ENCODE results near the gene EP300. TPM values are rescaled to one million over a fixed set of nuclear protein-coding genes. Genes with fewer than 3 reads are reported as not detected.
A peak's percentile ranks its signal among the peaks of the same experiment; 100 is the strongest.

The EP300 gene
- total and polyA plus RNA-seq, 10 donors, result 3.9 to 196 (median 113) TPM

DNA sequence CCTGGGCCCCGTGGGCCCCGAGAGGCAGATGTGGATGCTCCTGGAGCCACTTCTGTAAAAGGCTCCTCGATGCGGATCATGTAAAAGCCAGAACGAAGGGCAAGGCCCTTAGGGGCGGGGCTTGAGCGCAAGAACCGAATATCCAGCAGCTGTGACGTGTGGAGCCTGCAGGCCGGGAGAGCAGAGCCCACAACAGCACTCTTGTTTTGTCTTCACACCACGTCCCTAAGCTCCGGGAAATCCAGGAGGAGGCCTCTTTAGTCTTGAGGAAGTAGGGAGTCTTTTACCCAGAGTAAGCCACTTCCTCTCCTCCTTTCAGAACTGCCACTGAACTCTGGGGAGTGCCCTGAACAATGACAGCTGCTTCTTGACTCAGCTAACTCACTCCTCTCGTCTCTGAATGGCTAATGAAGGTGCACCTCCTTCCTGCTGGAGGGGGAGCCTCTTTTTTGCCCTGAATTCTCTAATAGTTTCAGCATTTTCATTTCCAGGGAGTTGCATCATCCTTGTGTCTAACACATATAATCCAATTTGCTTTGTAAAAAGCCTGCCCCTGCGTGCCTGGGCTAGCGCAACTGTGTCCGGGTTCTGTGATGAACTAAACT is 125.3 kb downstream of the EP300 start:
- H3K36me3 ChIP-seq, result peaks cover 4 to 85% (median 51%) of the 10 kb centered on the region in 6 donors
- H3K4me1 ChIP-seq, result peaks cover 12 to 29% (median 19%) of the 10 kb centered on the region in 6 donors
- H3K9me3 ChIP-seq, result no peaks in the 10 kb centered on the region
- peak overlapping the region in 3 of 8 donors; percentile 7 to 37 (median 21) for H3K4me3 ChIP-seq
- DNase-seq, result no peak
- no peaks in the 10 kb centered on the region for H3K27me3 ChIP-seq (replicated peaks in 1 of 7)
- WGBS, 5 donors, result 19 to 34% (median 22%) methylated on average over 6 to 16 of the region's 16 CpGs
- peak overlapping the region in 7 of 8 donors; percentile 50 to 81 (median 73) for H3K27ac ChIP-seq
- intact Hi-C loops (cut with DNase I; ENCODE audit: low total_unique reads), result no loop called here
- TF ChIP-seq, protein P1, sequence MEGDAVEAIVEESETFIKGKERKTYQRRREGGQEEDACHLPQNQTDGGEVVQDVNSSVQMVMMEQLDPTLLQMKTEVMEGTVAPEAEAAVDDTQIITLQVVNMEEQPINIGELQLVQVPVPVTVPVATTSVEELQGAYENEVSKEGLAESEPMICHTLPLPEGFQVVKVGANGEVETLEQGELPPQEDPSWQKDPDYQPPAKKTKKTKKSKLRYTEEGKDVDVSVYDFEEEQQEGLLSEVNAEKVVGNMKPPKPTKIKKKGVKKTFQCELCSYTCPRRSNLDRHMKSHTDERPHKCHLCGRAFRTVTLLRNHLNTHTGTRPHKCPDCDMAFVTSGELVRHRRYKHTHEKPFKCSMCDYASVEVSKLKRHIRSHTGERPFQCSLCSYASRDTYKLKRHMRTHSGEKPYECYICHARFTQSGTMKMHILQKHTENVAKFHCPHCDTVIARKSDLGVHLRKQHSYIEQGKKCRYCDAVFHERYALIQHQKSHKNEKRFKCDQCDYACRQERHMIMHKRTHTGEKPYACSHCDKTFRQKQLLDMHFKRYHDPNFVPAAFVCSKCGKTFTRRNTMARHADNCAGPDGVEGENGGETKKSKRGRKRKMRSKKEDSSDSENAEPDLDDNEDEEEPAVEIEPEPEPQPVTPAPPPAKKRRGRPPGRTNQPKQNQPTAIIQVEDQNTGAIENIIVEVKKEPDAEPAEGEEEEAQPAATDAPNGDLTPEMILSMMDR (IDR thresholded peaks at IDR 0.05 in 8 of 11, conservative IDR thresholded peaks at IDR 0.05 in 3 of 11), result no peak
- TF ChIP-seq POLR2A (IDR thresholded peaks at IDR 0.05), result no peak
- peak; percentile 17 to 60 (median 55) for TF ChIP-seq POLR2AphosphoS5 (IDR thresholded peaks at IDR 0.05)

DNA sequence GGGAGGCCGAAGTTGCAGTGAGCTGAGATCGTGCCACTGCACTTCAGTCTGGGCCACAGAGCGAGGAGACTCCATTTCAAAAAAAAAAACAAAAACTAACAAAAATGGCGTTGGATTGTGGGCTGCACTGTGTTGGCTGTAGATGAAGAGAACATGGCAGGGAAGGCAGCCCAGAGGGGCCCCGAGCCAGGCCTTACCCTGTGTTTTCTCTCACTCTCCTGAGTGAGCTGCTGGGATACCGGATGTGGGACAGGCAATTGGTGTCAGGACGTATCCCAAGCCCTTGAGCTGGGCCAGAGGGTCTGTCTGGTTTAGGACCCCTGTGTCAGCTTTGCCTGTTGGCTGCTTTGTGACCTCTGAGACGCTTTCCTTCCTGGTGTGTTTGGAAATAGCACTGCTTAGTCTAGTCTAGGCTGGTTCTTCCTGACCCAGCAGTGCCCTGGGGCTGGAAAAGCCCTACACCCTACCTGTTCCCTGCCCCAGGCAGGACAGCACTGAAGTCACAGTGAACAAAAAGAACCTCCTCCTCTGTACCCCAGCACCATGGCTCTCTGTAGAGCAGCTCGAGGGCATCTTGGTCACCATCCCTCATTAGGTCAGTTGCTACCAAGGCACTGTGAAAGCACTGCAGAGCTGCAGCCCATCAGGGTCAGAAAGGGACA is 130.6 kb downstream of the EP300 start:
- H3K9me3 ChIP-seq, result no peaks in the 10 kb centered on the region
- peaks cover under 1 to 5% (median 4%) of the 10 kb centered on the region in 6 donors for H3K4me1 ChIP-seq
- no peak overlapping the region for H3K27ac ChIP-seq
- peaks cover 11 to 98% (median 87%) of the 10 kb centered on the region in 6 donors for H3K36me3 ChIP-seq
- H3K27me3 ChIP-seq (replicated peaks in 1 of 7), result no peaks in the 10 kb centered on the region
- 83 to 91% (median 90%) methylated on average over 7 to 9 of the region's 9 CpGs for WGBS, 5 donors
- TF ChIP-seq POLR2AphosphoS5 (IDR thresholded peaks at IDR 0.05) (no peak), POLR2A (IDR thresholded peaks at IDR 0.05) (no peak)
- TF ChIP-seq, protein P1 (IDR thresholded peaks at IDR 0.05 in 8 of 11, conservative IDR thresholded peaks at IDR 0.05 in 3 of 11), result no peak
- no peak for DNase-seq
- intact Hi-C loops (cut with DNase I; ENCODE audit: low total_unique reads), result no loop called here
- no peak overlapping the region for H3K4me3 ChIP-seq

DNA sequence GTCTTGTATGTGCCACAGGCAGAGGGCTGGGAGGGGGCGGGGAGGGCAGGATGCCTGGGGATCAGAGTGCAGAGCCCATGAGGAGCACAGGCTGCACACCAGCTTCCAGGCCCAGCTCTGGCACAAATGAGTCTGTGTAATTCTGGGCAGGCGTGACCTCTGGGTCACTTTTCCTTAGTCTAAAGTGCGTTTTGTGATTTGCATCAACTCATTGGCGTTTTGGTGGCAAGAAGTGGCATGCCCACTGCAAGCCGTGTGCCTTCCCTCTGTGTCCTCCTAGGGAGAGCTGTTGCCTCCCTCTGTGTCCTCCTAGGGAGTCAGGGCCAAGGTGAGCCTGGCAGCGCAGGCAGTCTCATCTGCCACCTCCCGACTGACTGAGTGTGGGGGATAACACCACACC is 131.1 kb downstream of the EP300 start:
- WGBS, 5 donors, result 88 to 96% (median 92%) methylated on average over 5 to 7 of the region's 7 CpGs

More for the DNA sequence above, 131.1 kb downstream of the EP300 start:
- H3K9me3 ChIP-seq, result no peaks in the 10 kb centered on the region
- no peaks in the 10 kb centered on the region for H3K4me1 ChIP-seq
- peaks cover 13 to 100% (median 92%) of the 10 kb centered on the region in 6 donors for H3K36me3 ChIP-seq
- no peaks in the 10 kb centered on the region for H3K27me3 ChIP-seq (replicated peaks in 1 of 7)
- TF ChIP-seq, protein P1 (IDR thresholded peaks at IDR 0.05 in 8 of 11, conservative IDR thresholded peaks at IDR 0.05 in 3 of 11), result no peak
- TF ChIP-seq POLR2A (IDR thresholded peaks at IDR 0.05), result no peak
- TF ChIP-seq POLR2AphosphoS5 (IDR thresholded peaks at IDR 0.05), result no peak
- DNase-seq, result no peak
- no peak overlapping the region for H3K4me3 ChIP-seq
- intact Hi-C loops (cut with DNase I; ENCODE audit: low total_unique reads), result no loop called here
- no peak overlapping the region for H3K27ac ChIP-seq

Measured in spleen (tissue), 11 donors.